NCI-H2227 (cell line): ENCODE results near the gene CFAP221.
A peak's percentile ranks its signal among the peaks of the same experiment; 100 is the strongest.

Experiments used
- DNase-seq: peaks from one replicate; lab custom pipeline; 2025; ENCODE audit not compliant: unreplicated experiment; lab: John Stamatoyannopoulos, UW

Gene CFAP221

GRCh38 chr2:119641562-119642258 is 97.5 kb downstream of the CFAP221 start:
- DNase-seq: peak; percentile 87

GRCh38 chr2:119644186-119644585 is 99.9 kb downstream of the CFAP221 start:
- DNase-seq: no peak

- no peak for DNase-seq
These were observed 101.1 kb downstream of the CFAP221 start for GRCh38 chr2:119645173-119645855.

GRCh38 chr2:119646149-119646548 is 101.9 kb downstream of the CFAP221 start:
- DNase-seq: no peak

GRCh38 chr2:119647440-119648169 is 103.4 kb downstream of the CFAP221 start:
- no peak for DNase-seq

- DNase-seq: no peak
These were observed 105.2 kb downstream of the CFAP221 start for GRCh38 chr2:119649364-119649917.

GRCh38 chr2:119650206-119650605 is 106.0 kb downstream of the CFAP221 start:
- no peak for DNase-seq

GRCh38 chr2:119650846-119651370 is 106.7 kb downstream of the CFAP221 start:
- no peak for DNase-seq

GRCh38 chr2:119657466-119658145 is 113.4 kb downstream of the CFAP221 start:
- DNase-seq: no peak

- peak; percentile 25 for DNase-seq
These were observed 115.5 kb downstream of the CFAP221 start for GRCh38 chr2:119659601-119660342.

GRCh38 chr2:119660343-119660658 is 116.1 kb downstream of the CFAP221 start:
- DNase-seq: no peak

- no peak for DNase-seq
These were observed 118.0 kb downstream of the CFAP221 start for GRCh38 chr2:119662297-119662696.

GRCh38 chr2:119668546-119668945 is 124.3 kb downstream of the CFAP221 start:
- DNase-seq: no peak

- no peak for DNase-seq
These were observed 126.8 kb downstream of the CFAP221 start for GRCh38 chr2:119671016-119671415.

- no peak for DNase-seq
These were observed 127.5 kb downstream of the CFAP221 start for GRCh38 chr2:119671752-119672151.

GRCh38 chr2:119672161-119672862 is 128.1 kb downstream of the CFAP221 start:
- no peak for DNase-seq

GRCh38 chr2:119673796-119674195 is 129.5 kb downstream of the CFAP221 start:
- DNase-seq: no peak

- no peak for DNase-seq
These were observed 130.7 kb downstream of the CFAP221 start for GRCh38 chr2:119674711-119675500.
